CMK (cell line): ENCODE results near the gene GEMIN5.
"Not testable (repeated sequence)": the region's sequence is repeated elsewhere in the genome, so short reads cannot be mapped to it uniquely, and the experiment has no call there.

Experiments
- DNase-seq: peaks from one replicate; pipeline ENCODE4 v3.0.0-alpha.2; 2010; ENCODE audit warnings: low read depth

Gene GEMIN5

GRCh38 chr5:154937718-154938466 is at the start of gene GEMIN5:
Gene GEMIN5 (minus strand): TSS chr5:154938211. CDS start chr5:154938133, 78 bp downstream.
- peak; percentile 71 for DNase-seq

- DNase-seq, result no peak
Measured at GRCh38 chr5:154986151-154986550, 48.1 kb upstream of the GEMIN5 start.

GRCh38 chr5:154984946-154985516 is 47.0 kb upstream of the GEMIN5 start:
- no peak for DNase-seq

GRCh38 chr5:154978294-154978693 is 40.3 kb upstream of the GEMIN5 start:
- peak; percentile 59 for DNase-seq

- DNase-seq, result no peak
Measured at GRCh38 chr5:154977409-154977808, 39.4 kb upstream of the GEMIN5 start.

- DNase-seq, result not testable (repeated sequence)
Measured at GRCh38 chr5:154976082-154976481, 38.1 kb upstream of the GEMIN5 start.

GRCh38 chr5:154972476-154973080 is 34.6 kb upstream of the GEMIN5 start:
- DNase-seq, result peak; percentile 15

- no peak for DNase-seq
Measured at GRCh38 chr5:154971501-154971900, 33.5 kb upstream of the GEMIN5 start.

GRCh38 chr5:154970759-154971158 is 32.7 kb upstream of the GEMIN5 start:
- no peak for DNase-seq

- DNase-seq, result no peak
Measured at GRCh38 chr5:154968953-154969352, 30.9 kb upstream of the GEMIN5 start.

GRCh38 chr5:154967421-154968024 is 29.5 kb upstream of the GEMIN5 start:
- DNase-seq, result no peak

GRCh38 chr5:154966874-154967273 is 28.9 kb upstream of the GEMIN5 start:
- DNase-seq, result no peak

- DNase-seq, result no peak
Measured at GRCh38 chr5:154966081-154966841, 28.2 kb upstream of the GEMIN5 start.

- DNase-seq, result no peak
Measured at GRCh38 chr5:154962494-154962893, 24.5 kb upstream of the GEMIN5 start.

GRCh38 chr5:154956712-154957111 is 18.7 kb upstream of the GEMIN5 start:
- DNase-seq, result no peak

- no peak for DNase-seq
Measured at GRCh38 chr5:154949781-154950180, 11.8 kb upstream of the GEMIN5 start.

GRCh38 chr5:154948313-154948712 is 10.3 kb upstream of the GEMIN5 start:
- no peak for DNase-seq

GRCh38 chr5:154947778-154948177 is 9.8 kb upstream of the GEMIN5 start:
- no peak for DNase-seq

GRCh38 chr5:154945695-154946301 is 7.8 kb upstream of the GEMIN5 start:
- DNase-seq, result no peak

- DNase-seq, result no peak
Measured at GRCh38 chr5:154944716-154945115, 6.7 kb upstream of the GEMIN5 start.

- DNase-seq, result no peak
Measured at GRCh38 chr5:154943527-154943926, 5.5 kb upstream of the GEMIN5 start.
